Effector memory CD4-positive, alpha-beta T cell (primary cell): ENCODE results near the gene PNLIPRP1.

Experiments used
- DNase-seq, 3 donors: peaks; one replicate each; pipeline ENCODE4 v3.0.0-alpha.2; 2020
- H3K27ac ChIP-seq: 2 replicates; pipeline ENCODE4 v1.7.0; 2013; ENCODE audit warnings: mild to moderate bottlenecking, low read length, moderate library complexity; ENCODE audit not compliant: insufficient read depth, poor library complexity, severe bottlenecking
- H3K27me3 ChIP-seq: replicated peaks from 2 replicates; pipeline ENCODE4 v1.7.0; 2013; ENCODE audit warnings: mild to moderate bottlenecking, low read length; ENCODE audit not compliant: insufficient read depth, control insufficient read depth, poor library complexity, severe bottlenecking
- H3K36me3 ChIP-seq: 2 replicates; pipeline ENCODE4 v1.7.0; 2013; ENCODE audit warnings: mild to moderate bottlenecking, low read length, moderate library complexity; ENCODE audit not compliant: control insufficient read depth, insufficient read depth
- H3K4me1 ChIP-seq: 2 replicates; pipeline ENCODE4 v1.7.0; 2013; ENCODE audit warnings: low read length, mild to moderate bottlenecking; ENCODE audit not compliant: control insufficient read depth, insufficient read depth, poor library complexity, severe bottlenecking
- H3K4me3 ChIP-seq: 2 replicates; pipeline ENCODE4 v1.7.0; 2013; ENCODE audit warnings: low read length, low read depth, mild to moderate bottlenecking; ENCODE audit not compliant: insufficient read depth, poor library complexity, severe bottlenecking
- H3K9me3 ChIP-seq: 2 replicates; pipeline ENCODE4 v1.7.0; 2013; ENCODE audit warnings: mild to moderate bottlenecking, low read length, moderate library complexity; ENCODE audit not compliant: control insufficient read depth

Gene PNLIPRP1

DNA sequence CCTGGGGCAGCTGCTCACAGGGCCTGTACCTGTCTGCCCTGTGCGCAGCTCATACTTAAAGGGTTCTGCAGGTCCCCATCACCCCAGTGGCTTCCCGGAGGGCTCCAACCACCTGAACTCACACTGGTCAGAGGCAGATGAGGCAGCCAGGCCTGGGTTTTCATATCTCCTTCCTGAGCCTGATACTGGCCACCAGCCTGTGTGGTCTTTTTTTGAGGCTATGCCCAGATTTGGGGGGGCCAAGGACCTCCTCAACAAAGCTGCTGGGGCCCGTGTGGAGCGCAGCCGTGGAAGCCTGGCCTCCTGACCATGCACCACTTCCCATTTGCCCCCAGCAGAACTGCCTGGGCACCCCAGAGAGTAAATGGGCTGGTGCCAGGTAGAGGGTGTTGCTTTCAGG lies 55.7 kb downstream of the PNLIPRP1 start:
- peaks cover 4% of the 10 kb centered on the region for H3K27me3 ChIP-seq
- DNase-seq = no peak
- H3K4me1 ChIP-seq = no peaks in the 10 kb centered on the region
- H3K27ac ChIP-seq = no peak overlapping the region
- no peaks in the 10 kb centered on the region for H3K36me3 ChIP-seq
- no peak overlapping the region for H3K4me3 ChIP-seq
- no peaks in the 10 kb centered on the region for H3K9me3 ChIP-seq

GRCh38 chr10:116648903-116649302 lies 58.1 kb downstream of the PNLIPRP1 start:
- no peaks in the 10 kb centered on the region for H3K9me3 ChIP-seq
- no peaks in the 10 kb centered on the region for H3K36me3 ChIP-seq
- no peak for DNase-seq
- H3K4me3 ChIP-seq = no peak overlapping the region
- peaks cover 4% of the 10 kb centered on the region for H3K27me3 ChIP-seq
- H3K4me1 ChIP-seq = no peaks in the 10 kb centered on the region
- no peak overlapping the region for H3K27ac ChIP-seq

DNA sequence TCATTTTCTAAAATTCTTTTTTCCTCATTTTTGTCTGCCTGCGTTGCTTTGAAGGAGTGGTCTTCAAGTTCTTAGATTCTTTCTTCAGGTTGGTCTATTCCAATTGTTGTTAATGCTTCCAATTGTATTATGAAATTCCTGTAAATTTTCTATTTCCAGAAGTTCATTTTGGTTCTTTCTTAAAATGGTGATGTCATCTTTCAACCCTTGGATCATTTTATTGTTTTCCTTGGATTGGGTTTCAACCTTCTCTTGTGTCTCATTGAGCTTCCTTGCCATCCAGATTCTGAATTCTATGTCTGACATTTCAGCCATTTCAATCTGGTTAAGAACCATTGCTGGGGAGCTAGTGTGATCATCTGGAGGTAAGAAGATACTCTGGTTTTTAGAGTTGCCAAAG lies 63.1 kb downstream of the PNLIPRP1 start:
- DNase-seq = no peak
- H3K4me1 ChIP-seq = no peaks in the 10 kb centered on the region
- H3K27ac ChIP-seq = no peak overlapping the region
- H3K27me3 ChIP-seq = no peaks in the 10 kb centered on the region
- no peaks in the 10 kb centered on the region for H3K36me3 ChIP-seq
- H3K9me3 ChIP-seq = no peaks in the 10 kb centered on the region
- no peak overlapping the region for H3K4me3 ChIP-seq

- no peak overlapping the region for H3K27ac ChIP-seq
- no peaks in the 10 kb centered on the region for H3K27me3 ChIP-seq
- H3K9me3 ChIP-seq = no peaks in the 10 kb centered on the region
- no peak overlapping the region for H3K4me3 ChIP-seq
- DNase-seq = no peak
- no peaks in the 10 kb centered on the region for H3K4me1 ChIP-seq
- H3K36me3 ChIP-seq = no peaks in the 10 kb centered on the region
Measured at GRCh38 chr10:116654816-116655215, 64.1 kb downstream of the PNLIPRP1 start.

GRCh38 chr10:116655568-116655967 lies 64.8 kb downstream of the PNLIPRP1 start:
- no peak overlapping the region for H3K27ac ChIP-seq
- no peaks in the 10 kb centered on the region for H3K9me3 ChIP-seq
- H3K27me3 ChIP-seq = no peaks in the 10 kb centered on the region
- DNase-seq = no peak
- H3K36me3 ChIP-seq = no peaks in the 10 kb centered on the region
- H3K4me3 ChIP-seq = no peak overlapping the region
- no peaks in the 10 kb centered on the region for H3K4me1 ChIP-seq

DNA sequence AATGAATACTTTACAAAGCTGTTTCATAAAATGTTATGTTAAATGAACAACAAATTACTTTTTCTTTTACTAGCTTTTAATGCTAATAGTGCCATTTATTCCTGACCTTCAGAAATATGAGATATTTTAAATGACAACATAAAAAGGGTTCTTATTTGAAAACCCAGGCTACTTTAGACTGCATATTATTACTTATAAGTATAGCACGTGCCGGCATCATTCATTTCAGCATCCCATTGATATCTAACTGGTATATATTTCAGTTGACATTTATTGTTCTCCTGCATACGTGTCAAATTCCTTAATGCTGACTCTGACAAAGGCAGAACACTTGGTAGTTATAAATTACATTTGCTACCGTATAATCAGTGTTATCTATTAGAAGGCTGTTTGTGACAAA lies 65.3 kb downstream of the PNLIPRP1 start:
- H3K4me1 ChIP-seq = no peaks in the 10 kb centered on the region
- no peak for DNase-seq

DNA sequence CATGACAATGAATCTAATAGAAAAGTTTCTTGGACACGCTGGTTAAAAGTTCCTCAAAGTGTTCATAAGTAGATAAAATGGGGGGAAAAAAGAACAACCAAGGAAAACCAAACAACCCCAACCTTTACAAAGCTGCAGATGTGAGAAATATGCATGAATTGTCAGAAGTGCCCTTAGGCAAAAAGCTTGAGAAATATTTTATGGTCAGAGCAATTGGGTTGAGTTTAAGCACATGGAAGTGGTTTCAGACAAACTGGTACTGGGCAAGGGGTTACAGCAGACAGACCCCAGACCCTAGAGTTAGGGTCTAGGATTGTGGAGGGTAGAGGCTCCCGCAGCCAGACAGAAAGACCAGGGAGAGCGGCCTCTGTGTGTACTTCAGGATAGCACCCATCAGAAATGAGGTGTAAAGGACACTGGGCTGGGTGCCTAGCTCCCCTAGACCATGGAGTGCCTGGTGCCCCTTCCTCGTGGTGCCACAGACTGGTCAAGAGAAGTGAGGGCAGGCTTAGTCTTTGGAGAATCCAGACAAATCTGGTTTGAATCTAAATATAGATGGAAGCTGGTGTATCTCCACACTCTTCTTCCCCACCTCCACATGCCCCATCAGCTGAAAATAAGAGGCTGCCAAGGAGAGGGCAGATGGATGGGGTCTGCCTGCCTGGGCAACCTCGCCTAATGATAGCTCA lies 67.2 kb downstream of the PNLIPRP1 start:
- H3K9me3 ChIP-seq = no peaks in the 10 kb centered on the region
- no peak overlapping the region for H3K4me3 ChIP-seq
- no peaks in the 10 kb centered on the region for H3K36me3 ChIP-seq
- DNase-seq = no peak
- H3K27ac ChIP-seq = no peak overlapping the region
- no peaks in the 10 kb centered on the region for H3K4me1 ChIP-seq
- H3K27me3 ChIP-seq = no peaks in the 10 kb centered on the region

More for the DNA sequence above, 65.3 kb downstream of the PNLIPRP1 start:
- no peaks in the 10 kb centered on the region for H3K27me3 ChIP-seq
- H3K4me3 ChIP-seq = no peak overlapping the region
- no peaks in the 10 kb centered on the region for H3K36me3 ChIP-seq
- no peak overlapping the region for H3K27ac ChIP-seq
- no peaks in the 10 kb centered on the region for H3K9me3 ChIP-seq
